HG03060 (cell line): ENCODE data around the gene RNF26.

Experiments used
- ATAC-seq: cut with Tn5 transposase; IDR thresholded peaks from one replicate; pipeline ENCODE4 v1.9.1; 2021; ENCODE audit warnings: low read depth, moderate number of reproducible peaks; ENCODE audit not compliant: unreplicated experiment

The RNF26 gene

GRCh38 chr11:119334174-119334930 lies at the start of gene RNF26:
Gene RNF26 (plus strand): TSS chr11:119334527. CDS start chr11:119335123, 596 bp downstream.
- peak; percentile 88 for ATAC-seq

GRCh38 chr11:119285431-119285830 lies 48.9 kb upstream of the RNF26 start:
- ATAC-seq, result no peak

GRCh38 chr11:119288219-119288618 lies 46.1 kb upstream of the RNF26 start:
- ATAC-seq, result no peak

- no peak for ATAC-seq
Observed at GRCh38 chr11:119290894-119291497, 43.3 kb upstream of the RNF26 start.

- ATAC-seq, result no peak
Observed at GRCh38 chr11:119293461-119293860, 40.9 kb upstream of the RNF26 start.

- ATAC-seq, result no peak
Observed at GRCh38 chr11:119295178-119295577, 39.1 kb upstream of the RNF26 start.

GRCh38 chr11:119297938-119298337 lies 36.4 kb upstream of the RNF26 start:
- ATAC-seq, result no peak

GRCh38 chr11:119298726-119299125 lies 35.6 kb upstream of the RNF26 start:
- no peak for ATAC-seq

- no peak for ATAC-seq
Observed at GRCh38 chr11:119299416-119299815, 34.9 kb upstream of the RNF26 start.

- no peak for ATAC-seq
Observed at GRCh38 chr11:119300198-119300964, 33.9 kb upstream of the RNF26 start.

- no peak for ATAC-seq
Observed at GRCh38 chr11:119303227-119303718, 31.1 kb upstream of the RNF26 start.

- ATAC-seq, result no peak
Observed at GRCh38 chr11:119305556-119306372, 28.6 kb upstream of the RNF26 start.

- ATAC-seq, result no peak
Observed at GRCh38 chr11:119306373-119306890, 27.9 kb upstream of the RNF26 start.

- no peak for ATAC-seq
Observed at GRCh38 chr11:119307219-119307618, 27.1 kb upstream of the RNF26 start.

- no peak for ATAC-seq
Observed at GRCh38 chr11:119307974-119308373, 26.4 kb upstream of the RNF26 start.

GRCh38 chr11:119309411-119309810 lies 24.9 kb upstream of the RNF26 start:
- no peak for ATAC-seq

- ATAC-seq, result no peak
Observed at GRCh38 chr11:119309953-119310681, 24.2 kb upstream of the RNF26 start.

- ATAC-seq, result no peak
Observed at GRCh38 chr11:119310682-119311052, 23.7 kb upstream of the RNF26 start.

- no peak for ATAC-seq
Observed at GRCh38 chr11:119314726-119315125, 19.6 kb upstream of the RNF26 start.
